NCI-H1417 (cell line): ENCODE measurements around the gene IL1RAPL2.
"Not testable (repeated sequence)": the region's sequence is repeated elsewhere in the genome, so short reads cannot be mapped to it uniquely, and the experiment has no call there.

ENCODE experiments used
- DNase-seq, 3 experiments: peaks; one replicate each; lab custom pipeline; 2025; lab: John Stamatoyannopoulos, UW

Gene IL1RAPL2

DNA sequence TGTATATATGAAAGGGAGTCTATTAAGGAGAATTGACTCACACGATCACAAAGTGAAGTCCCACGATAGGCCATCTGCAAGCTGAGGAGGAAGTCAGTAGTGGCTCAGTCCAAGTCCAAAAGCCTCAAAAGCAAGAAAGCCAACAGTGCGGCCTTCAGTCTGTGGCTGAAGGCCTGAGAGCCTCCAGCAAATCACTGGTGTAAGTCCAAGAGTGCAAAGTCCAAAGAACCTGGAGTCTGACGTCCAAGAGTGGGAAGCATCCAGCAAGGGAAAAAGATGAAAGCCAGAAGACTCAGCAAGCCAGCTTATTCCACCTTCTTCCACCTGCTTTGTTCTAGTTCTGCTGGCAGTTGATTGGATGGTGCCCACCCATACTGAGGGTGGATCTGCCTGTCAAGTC lies 104.1 kb downstream of the IL1RAPL2 start:
- DNase-seq = no peak

DNA sequence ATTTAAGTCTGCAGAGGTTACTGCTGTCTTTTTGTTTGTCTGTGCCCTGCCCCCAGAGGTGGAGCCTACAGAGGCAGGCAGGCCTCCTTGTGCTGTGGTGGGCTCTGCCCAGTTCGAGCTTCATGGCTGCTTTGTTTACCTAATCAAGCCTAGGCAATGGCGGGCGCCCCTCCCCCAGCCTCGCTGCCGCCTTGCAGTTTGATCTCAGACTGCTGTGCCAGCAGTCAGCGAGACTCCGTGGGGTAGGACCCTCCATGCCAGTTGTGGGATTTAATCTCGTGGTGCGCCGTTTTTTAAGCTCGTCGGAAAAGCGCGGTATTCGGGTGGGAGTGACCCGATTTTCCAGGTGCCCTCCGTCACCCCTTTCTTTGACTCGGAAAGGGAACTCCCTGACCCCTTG lies 111.5 kb downstream of the IL1RAPL2 start:
- DNase-seq = not testable (repeated sequence)

DNA sequence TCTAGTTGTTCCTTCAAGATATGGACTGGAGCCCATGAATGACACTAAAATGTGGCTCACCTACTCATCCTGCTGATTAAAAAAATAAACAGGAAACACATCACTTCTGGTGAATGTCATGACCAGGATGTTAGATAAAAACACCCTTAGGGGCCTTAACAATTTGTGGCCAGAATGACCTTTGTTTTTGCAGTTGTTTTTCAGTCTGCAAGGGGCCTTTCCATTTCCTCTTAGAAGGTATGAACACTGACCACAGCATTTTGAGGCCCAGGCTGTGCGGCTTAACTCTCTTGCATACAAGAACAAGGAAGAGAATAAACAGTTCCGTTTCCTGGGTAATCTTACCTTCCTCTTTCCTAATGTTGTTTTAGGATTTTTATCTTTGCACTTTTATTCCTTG lies 113.2 kb downstream of the IL1RAPL2 start:
- no peak for DNase-seq

DNA sequence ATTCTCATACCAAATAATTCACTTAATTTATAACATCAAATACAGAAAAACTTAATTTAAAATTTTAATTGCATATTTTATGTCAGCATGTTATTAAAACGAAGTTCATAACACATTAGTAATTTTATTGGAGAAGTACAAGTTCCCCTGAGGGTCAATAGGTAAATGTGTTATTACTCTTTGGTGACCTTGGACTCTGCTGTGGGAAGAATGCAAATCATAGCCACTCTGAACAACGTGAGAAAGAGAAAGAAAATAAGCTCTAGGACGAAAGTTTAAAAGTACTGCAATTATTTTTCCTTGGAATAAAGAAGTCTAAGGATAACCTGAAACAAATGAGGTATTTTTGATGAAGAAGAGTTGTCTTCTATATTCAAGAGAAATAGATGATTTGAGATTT lies 115.2 kb downstream of the IL1RAPL2 start:
- DNase-seq = no peak

DNA sequence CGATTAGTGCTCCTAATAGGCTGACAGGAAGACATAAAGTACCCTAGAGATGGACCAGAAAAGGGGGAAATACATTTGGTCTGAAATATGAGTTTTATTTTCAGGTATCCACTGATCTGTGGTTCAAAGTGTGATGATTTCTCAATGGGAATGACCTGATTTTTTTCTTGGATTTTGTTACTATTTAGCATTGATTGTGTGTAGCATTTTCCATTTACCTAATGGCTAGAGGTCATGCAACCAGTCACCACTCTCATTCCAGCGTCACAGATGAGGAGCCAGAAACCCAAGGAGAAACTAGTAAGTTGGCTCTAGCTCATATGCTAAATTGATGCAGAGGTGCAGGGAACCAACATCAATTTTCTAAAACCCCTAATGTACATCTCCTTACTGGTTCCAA lies 118.1 kb downstream of the IL1RAPL2 start:
- no peak for DNase-seq

DNA sequence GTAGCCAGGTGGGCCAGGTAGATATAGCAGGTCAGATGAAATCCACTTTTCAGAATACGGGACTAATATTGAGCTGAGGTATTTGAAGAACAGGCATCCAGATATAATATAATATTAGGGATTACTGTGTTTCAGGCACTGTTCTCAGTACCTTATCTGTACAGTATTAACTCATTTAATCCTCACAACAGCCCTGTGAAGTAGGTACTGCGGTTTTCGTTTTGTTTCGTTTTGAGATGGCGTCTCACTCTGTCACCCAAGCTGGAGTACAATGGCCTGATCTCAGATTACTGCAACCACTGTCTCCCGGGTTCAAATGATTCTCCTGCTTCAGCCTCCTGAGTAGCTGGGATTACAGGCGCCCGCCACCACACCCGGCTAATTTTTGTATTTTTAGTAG lies 129.6 kb downstream of the IL1RAPL2 start:
- no peak for DNase-seq

DNA sequence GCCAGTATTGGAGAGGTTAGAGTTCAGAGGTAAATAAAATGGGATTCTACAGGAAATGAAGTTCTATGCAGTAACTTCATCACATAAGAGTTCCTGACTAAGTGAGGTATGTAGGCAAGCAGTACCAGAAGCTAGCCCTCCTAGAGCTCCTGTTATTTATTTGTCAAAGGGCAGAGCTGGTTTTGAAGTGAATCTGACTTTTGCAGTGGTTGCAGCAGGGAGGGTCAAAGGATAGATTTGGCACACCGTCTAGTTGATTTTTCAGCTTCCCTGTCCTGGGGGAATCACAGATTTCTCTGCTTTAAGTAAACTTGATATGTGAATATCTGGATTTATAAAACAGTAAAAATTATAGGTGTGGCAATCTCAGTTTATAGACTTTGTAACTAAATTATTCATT lies 130.7 kb downstream of the IL1RAPL2 start:
- no peak for DNase-seq

DNA sequence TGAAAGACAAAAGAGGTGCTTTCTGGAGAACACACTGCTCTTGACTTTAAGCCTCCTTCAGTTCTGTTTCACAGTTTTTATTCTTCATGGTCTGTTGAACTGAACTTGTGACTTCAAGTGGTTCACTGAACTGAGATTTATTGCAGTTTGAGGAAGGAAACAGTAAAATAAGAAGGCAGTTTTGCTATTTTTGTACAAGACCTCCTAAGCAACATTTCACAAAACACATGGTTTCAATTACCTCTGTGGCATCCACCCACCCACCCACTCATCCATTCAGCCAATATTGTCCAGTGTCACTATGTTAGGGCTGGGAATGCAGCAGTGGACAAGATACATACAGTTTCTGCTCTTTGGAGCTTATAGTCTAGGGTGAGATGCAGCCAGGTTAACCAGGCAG lies 131.3 kb downstream of the IL1RAPL2 start:
- DNase-seq = no peak

DNA sequence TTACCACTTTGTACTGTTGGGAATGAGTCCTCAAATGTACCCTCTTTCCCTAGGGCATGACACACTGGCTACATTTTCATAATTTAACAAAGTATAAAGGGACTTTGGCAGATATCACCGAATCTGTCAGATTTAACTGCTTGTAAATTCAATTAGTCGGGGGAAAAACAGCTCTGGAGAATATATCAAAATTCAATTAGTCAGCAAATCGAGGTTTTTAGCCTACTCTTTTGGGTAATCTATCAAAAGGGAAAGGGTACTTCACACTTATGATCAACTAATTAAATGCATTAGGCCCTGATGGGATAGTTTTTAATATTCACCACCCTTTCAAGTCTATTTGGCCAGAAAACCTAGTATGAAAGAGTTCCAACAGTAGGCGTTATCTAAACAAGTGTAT lies 141.0 kb downstream of the IL1RAPL2 start:
- DNase-seq = no peak

DNA sequence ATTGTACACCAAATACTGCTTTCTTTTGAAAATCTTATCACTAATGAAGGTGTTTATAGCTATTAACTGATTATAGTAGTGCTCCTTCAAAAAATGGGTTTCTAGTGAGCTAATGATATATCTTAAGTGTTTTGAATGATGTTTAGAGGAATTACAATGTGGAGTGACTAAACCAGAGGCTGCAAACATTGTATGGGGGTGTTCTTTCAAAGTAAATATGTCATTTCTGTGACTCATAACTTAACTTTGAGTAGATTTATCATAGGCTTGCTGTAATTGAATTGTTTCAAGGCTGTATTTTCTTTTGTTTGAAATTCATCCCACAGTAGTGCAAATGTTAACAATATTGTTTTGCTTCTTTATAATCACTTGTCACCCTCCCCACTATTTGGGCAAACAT lies 141.6 kb downstream of the IL1RAPL2 start:
- no peak for DNase-seq

DNA sequence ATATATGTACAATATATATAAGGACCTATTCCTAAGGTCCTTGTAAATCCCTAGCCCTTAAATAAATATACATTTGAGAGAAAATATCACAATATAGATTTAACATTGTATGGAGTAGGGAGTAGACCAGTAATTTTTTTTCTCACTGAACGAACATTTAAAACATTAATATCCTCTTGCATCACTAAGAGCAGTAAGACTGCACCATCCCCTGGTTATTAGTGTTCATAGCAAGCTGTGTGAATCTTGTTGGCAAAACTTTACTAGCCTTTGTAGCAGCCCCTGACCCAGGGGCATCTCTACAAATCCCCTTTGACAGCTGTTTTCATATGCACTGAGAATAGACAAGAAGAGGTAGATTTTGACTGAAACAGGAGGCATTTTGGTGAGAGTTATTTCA lies 146.5 kb downstream of the IL1RAPL2 start:
- DNase-seq = no peak

DNA sequence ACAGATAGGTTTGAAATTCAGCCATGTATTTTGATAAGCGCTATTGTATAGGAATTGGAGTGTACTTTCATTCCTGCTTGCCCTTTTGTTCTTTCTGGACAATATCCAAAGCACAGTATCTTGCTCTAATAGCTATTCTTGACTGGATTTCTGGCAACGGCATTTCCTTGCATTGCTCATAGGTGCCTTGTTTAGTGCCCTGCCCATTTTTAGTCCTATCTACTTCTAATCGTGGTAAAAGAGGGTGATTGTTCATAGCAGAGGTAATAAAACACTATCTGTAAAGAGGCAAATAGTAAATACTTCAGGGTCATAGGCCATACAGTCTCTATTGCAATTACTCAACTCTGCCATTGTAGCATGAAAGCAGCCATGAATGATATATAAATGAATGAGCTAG lies 155.9 kb downstream of the IL1RAPL2 start:
- DNase-seq = no peak

DNA sequence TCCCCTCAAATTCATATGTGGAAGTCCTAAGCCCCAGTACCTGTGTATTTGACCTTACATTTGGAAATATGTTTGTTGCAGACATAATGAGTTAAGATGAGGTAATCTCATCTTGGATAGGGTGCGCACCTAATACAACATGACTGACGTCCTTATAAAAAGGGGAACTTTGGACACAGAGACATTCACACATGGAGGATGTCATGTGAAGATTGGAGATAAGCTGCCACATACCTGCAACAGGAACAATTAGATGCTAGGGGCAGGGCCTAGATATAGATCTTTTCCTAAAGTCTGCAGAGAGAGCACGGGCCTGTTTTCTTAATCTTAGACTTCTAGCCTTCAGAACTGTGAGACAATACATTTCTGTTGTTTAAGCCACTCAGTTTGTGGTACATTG lies 162.5 kb downstream of the IL1RAPL2 start:
- DNase-seq = no peak

DNA sequence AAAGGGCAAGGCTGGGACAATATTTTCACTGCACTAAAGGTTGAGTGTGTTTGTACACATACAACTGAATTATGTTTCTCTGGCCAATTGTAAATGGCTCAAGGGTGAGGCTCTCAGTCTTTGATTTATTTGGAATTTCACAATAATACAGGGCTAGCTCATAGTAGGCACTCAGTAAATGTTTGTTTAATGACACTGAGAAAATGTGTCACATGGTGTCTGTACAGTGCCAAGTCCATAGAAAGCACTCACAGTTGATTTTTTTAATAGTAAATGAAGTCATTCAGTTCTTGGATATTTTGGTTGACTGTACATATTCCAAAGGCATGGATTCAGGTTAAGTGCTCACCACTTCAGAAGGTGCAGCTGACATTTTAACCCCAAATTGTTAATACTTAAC lies 176.4 kb downstream of the IL1RAPL2 start:
- DNase-seq = no peak

DNA sequence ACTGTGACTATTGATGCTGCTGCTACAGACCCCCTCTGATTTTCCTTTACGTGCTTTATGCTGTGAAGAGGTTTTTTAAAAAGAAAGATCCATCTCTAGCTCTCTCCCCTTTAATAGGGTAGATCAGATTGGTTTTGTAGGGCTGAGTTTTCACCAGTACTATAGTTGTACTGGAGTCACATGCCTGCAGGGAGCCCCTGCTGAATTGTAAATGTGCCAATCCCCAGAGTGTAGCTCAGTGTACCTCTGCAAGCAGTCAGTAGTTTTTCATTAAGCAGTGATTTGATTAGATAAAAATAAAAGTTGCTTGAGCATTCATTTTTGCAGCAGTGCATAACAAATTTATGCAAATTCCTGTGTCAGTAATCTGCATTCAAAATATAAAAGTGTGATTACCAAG lies 179.2 kb downstream of the IL1RAPL2 start:
- DNase-seq = no peak

DNA sequence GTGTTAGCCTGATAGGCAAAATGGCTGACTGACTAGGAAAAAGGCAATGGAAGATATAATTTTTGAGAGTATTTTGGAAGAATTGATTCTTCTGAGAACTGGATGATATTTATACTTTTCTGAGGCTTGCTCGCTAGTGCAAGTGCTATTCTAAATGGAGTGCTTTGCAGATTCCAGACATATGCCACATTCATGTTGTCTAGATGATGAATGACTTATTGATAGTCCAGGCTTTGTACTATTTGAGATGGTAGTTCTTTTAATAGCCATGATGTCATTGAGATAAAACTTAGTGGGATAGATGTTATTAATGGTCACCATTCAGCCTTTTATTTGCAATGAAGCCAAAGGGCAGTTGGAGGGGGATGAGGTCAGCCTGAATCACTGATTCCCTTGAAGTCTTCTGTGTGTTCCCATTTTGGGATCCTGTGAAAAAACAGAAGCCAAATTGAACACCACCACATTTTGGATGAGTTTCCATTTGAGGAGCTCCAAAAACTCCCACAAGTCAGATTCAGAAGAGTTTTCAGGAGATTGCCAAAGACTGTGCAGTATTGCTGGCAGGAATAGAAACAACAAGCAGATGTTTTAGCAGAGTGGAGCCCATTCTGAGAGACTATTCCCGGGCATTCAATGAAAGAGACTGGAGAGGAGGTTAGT lies 184.1 kb downstream of the IL1RAPL2 start:
- DNase-seq = no peak

DNA sequence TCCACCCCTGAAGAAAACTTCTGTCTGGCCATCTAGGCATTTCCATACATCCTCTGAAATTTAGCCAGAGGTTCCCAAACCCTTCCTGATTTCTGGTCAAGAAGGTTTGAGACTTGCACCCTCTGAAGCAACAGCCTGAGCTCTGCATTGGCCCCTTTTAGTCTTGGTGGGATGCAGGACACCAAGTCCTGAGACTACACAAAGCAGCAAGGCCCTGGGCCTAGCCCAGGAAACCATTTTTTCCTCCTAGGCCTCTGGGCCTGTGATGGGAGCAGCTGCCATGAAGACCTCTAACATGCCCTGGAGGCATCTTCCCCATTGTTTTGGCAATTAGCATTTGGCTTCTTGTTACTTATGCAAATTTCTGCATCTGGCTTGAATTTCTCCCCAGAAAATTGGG lies 196.6 kb downstream of the IL1RAPL2 start:
- DNase-seq = no peak

DNA sequence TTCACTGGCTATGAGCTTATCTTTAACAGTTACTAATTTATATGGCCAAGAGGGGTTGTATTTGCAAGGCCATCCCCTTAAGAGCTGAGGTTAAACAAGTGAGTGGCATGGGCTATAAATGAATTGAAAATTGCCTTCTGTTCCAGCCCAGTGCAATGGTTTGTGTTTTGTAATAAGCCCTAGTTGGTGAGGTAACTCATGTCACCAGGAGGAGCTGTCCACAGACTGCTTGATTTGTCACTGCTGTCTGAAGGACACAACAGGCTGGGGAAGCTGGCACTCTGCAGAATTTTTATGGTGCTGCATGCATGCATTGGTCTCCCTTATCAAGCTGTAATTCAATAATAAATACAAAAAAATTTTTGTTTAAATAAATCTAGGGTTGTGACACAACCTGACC lies 223.8 kb downstream of the IL1RAPL2 start:
- no peak for DNase-seq

DNA sequence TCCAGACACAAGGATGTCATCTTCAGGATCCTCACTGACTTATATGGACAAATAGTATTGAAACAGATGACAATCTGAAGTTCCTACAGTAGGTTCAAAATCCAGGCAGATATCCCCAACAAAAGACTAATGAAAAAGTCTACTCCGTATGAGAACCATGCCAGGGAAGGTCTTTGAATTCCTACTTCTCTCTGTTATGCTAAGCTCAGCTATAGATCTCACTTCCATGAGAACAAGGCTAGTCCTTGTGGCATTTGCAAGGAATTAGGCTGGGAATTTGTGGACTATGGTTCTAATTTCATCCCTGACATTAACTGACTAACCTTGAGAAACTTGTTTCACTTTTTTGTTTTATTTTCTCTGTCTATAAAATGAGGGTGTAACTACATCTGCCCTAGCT lies 229.8 kb downstream of the IL1RAPL2 start:
- DNase-seq = no peak

DNA sequence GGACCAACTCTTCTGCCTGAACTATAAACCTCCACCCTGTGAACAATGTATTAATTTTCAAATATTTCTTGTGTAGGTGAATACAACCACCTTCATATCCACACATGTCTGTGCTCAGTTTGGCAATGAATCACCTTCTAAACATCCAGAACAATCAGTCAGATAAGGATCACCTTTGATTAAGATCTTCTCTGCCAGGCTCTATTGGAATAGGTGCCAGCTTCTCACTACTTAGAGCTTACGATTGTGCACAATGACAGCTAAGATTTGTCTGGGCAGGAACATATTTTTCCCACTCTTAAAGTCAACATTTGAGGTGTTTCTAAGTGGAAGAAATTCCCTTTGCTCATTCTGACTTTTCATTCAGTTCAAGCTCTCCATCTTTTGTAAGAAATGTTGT lies 237.2 kb downstream of the IL1RAPL2 start:
- no peak for DNase-seq

DNA sequence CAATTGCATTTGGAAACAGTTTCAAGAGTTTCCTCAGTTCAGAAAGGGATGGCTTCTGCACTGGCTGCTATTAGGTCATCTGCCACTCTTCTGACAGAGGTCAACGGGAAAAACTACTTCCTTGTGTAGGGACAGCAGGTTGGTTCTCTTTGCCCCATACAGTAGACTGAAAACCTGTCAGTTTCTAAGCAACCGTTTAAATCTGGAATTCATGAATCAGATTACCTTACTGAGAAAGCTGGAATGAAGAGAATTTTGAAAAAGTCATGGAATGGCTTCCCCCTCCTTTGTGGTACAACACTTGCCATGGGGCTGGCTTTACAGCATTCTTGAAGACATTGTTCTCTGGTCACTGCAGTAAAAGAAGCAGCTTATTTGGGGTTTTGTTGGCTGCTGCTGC lies 240.3 kb downstream of the IL1RAPL2 start:
- no peak for DNase-seq

DNA sequence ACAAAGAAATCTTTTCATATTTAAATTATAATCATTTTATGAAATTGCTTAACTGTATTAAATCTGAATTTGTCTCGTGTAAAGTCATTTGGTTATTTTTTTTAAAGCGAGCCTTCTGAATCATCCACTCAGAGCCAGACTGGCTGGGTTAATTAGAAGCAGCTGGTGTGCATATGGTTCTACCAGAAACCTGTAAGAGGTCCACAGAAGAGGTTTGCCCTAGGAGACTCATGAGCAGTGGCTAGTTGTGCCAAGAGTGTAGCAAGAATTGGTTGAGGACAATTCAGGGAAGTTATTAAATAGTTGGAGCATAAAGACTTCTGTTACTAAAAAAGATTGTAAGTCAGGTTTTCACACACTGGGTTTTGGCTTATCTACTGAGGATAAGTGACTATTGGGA lies 267.4 kb downstream of the IL1RAPL2 start:
- no peak for DNase-seq

DNA sequence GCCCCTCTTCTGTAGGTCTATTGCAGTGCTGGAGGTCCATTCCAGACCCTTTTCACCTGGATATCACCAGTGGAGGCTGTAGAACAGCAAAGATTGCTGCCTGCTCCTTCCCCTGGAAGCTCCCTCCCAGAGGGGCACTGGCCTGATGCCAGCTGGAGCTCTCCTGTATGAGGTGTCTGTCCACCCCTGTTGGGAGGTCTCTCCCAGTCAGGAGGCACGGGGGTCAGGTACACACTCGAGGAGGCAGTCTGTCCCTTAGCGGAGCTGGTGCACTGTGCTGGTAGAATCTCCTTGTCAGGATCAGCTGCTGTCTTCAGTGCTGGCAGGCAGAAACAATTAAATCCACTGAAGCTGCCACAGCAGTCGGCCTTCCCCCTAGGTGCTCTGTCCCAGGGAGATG lies 276.6 kb downstream of the IL1RAPL2 start:
- no peak for DNase-seq

DNA sequence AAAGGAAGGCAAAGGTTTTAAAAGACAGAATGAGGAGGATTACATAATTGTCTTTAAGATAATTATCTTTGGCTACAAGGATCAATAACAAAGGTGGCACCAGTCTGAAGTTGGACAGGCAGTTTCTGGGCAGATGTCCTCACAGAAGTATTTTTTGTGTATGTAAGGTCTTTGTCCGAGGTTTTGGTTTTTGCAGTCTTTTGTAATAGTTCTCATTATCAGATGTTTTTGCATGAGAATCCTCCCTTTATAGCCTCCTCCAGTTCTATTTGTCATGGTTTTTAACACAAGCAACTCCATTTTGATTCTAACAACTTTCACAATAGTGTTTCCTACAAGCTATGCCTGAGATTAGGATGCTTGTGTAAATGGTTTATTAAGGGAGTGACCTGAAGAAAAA lies 286.2 kb downstream of the IL1RAPL2 start:
- DNase-seq = no peak

DNA sequence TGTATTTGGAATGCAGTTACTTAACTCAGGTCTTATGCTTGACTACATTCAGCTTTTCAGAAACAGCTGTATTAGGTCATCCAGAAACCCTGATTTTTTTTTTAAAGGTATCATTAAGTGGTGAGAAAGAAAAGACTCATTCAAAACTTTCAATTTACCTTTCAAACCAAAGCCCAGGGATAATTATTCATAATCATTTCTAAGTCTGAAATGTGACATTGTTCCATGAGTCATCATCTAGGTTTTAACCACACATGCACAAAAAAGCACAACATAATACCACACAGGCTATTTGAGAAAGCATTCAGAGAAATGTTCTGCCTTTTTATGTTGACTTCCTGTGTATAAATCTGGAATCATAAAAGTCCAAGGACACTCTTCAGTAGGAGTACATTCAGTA lies 288.2 kb downstream of the IL1RAPL2 start:
- no peak for DNase-seq
